MV-4-11 (cell line): Measurements from ENCODE around the gene SRP68.
"Not testable (repeated sequence)": the region's sequence is repeated elsewhere in the genome, so short reads cannot be mapped to it uniquely, and the experiment has no call there.

Source experiments
- DNase-seq: peaks from one replicate; lab custom pipeline; 2025; lab: John Stamatoyannopoulos, UW

The SRP68 gene

GRCh38 chr17:76046064-76046463 is 26.3 kb downstream of the SRP68 start:
- no peak for DNase-seq

DNA sequence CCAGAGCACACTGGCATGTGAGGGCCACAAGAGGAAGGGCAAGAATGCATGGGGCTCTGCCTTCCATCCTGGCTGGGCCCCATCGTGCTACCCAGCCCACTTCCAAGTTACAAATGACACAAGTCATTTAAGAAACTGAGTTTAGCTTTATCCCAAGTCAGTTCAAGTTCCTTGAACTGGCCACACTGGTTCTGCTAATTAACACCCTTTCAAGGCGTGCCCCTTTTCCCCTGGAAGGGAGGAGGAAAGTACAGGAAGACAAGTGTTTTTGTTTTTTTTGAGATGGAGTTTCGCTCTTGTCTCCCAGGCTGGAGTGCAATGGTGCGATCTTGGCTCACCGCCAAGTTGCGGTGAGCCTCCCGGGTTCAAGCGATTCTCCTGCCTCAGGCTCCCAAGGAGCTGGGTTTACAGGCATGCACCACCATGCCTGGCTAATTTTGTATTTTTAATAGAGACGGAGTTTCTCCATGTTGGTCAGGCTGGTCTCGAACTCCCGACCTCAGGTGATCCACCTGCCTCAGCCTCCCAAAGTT is 27.8 kb downstream of the SRP68 start:
- DNase-seq, result not testable (repeated sequence)

GRCh38 chr17:76042868-76043267 is 29.4 kb downstream of the SRP68 start:
- not testable (repeated sequence) for DNase-seq

GRCh38 chr17:76040376-76040775 is 31.9 kb downstream of the SRP68 start:
- no peak for DNase-seq

DNA sequence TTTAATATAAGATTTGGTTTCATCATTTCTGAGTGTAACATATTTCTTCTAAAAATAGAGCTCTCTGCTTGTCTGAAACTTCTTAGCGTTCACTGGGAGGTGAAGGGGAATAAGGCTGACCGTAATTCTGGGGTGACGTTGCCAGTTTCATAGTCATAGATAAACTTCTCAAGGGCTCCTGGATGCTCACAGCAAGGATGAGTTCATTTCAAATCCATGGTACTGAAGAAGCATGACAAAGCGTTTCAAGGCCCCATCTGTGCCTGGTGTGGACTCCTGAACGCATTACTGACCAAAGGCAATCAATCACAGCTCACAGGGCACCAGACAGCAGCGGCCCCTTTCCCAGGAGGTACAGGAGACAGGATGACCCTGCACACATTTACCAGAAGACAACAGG is 33.2 kb downstream of the SRP68 start:
- no peak for DNase-seq

DNA sequence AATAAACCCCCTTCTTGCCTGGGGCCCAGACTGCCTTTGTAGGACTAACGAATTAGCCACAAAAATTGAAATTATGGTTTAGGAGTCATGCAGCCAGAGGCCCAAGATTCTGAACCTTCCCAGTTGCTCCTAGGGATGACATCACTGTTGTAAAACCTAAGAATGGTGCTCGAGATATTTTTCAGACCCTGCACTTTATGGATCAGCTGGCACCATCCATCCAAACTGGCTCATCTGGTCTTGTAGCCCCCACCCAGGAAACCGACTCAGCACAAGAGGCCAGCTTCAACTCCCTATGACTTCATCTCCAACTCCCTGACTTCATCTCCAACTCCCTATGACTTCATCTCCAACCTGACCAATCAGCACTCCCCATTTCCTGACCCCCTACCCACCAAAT is 34.3 kb downstream of the SRP68 start:
- DNase-seq, result no peak

DNA sequence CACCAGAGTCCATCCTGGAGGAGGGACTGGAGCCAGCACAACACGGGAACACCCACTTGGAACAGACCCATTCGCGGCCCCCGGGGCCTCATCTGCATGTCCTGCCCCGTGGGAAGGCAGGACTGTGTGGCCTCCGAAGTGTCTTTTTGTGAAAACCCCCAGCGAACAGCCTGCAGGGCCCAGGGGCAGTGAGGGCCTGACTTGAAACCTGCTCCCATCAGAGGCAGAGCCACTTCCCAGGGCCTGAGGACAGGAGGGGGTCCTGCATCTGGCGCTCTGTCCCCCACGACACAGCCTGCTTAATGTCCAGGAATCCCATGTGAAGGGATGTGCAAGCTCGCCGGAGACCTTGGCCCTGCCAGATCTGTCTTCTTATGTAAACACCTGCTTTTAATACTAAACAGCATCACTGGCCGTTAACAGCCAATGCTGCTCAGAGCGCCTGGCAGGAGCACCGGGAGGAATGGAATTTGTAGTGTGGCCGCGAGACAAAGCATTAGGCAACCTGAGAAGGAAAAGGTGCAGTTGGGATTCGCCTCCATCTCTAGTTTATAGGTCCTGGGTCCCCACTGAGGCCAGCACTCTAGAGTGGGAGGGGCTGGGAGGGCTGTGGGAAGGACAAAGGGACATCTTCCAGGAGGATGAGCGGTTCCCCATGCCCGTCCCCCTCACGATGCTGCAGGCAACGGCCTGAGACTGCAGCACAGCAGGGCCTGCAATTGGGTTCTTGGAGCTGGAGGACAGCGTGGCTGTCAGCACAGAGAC is 35.6 kb downstream of the SRP68 start:
- DNase-seq, result no peak

GRCh38 chr17:76034428-76035350 is 37.6 kb downstream of the SRP68 start:
- no peak for DNase-seq

DNA sequence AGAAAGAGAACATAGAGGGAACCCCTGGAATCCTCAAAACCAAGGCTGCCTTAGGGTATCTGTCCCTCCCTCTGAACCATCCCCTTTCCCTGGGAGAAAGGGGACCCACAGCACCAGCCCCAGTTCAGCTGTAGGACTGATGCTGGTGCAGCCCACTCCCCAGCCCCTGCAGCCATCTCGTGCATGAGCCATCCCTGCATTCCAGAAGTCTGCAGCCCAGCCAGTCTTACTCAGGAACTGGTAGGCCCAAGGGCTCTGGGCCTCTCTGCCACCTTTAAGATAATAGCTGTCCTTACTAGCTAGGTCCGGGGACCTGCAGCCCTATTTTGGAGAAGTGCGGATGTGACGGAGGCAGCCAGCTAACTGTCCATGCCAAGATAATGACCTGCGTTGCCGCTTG is 39.2 kb downstream of the SRP68 start:
- DNase-seq, result no peak

- DNase-seq, result no peak
Observed at GRCh38 chr17:76032780-76033108, 39.6 kb downstream of the SRP68 start.

- no peak for DNase-seq
Observed at GRCh38 chr17:76032073-76032779, 40.1 kb downstream of the SRP68 start.

DNA sequence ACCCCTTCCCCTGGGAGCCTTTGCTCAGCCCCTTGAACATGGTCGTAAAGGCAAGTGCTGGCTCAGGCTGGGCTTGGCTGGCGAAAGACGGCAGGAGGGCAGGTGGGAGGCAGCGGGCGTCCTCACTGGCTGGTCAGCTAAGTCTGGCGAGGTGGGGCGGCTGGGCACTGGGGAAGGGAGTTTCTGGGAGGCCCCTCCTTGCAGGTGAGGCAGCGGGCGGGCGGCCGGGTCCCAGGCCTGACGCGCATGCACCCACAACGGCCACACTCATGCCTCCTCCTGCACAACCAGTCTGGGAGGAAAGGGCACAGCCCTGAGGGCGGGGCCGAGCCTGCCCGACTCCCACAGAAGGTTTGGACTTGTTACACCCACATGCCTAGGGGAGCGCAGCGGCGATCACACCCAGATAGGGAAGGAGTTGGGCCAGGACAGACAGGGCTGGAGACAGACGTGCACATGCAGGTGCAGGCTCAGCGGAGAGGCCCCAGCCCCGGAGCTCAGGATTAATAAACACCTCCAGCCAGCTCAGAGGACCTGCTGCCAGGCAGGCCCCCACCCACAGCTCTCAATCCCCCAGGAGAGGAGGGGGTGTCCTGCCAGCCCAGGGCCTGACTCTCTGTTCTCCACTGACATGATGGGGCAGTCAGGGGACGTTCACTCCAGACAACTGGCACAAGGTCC is 45.0 kb downstream of the SRP68 start, which contains the start of gene EVPL:
EVPL (minus strand) TSS at position 148 of the 681 bp plus-strand sequence; CDS start at position 40, 108 bp downstream.
- no peak for DNase-seq

DNA sequence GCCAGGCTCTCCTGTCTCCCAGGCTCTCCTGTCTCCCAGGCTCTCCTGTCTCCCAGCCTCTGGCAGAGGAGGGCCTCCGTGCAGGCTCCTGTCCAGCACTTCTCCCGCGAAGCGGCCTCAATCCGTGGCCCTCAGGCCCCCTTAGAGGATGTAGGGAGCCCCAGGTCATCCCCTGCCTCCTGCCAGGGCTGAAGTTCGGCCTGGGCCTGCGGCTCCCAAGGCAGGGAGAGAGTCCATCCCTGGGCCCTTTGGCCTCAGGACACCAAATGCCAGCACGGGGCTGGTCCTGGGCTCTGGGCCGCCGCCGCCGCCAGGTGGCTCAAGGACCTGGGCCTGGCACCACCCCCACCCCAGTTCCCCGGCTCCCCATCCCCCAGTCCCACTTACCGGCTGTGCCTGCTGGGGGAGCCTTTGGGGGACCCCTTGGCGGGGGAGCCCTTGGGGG is 45.6 kb downstream of the SRP68 start:
- no peak for DNase-seq

DNA sequence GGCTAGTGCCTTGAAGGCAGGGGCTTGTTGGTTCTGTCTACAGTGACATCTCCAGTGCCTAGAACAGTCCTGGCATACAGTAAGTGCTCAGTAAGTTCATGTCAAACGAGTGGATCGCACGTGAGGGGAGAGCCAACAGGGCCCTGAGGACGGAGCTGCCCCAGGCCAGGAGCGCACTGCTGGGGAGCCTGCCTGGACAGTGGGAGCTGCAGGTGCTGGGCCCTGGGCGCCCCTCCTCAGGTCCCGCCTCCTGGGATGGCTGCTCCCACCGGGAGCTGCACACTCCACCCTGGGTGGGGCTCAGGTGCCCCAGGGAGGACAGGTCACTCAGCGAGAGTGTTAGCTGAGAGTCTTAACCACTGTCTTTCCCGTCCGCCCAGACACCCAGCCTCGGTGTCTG is 47.0 kb downstream of the SRP68 start:
- DNase-seq, result no peak

- no peak for DNase-seq
Observed at GRCh38 chr17:76024353-76024752, 48.0 kb downstream of the SRP68 start.

GRCh38 chr17:76023900-76024237 is 48.4 kb downstream of the SRP68 start:
- no peak for DNase-seq

DNA sequence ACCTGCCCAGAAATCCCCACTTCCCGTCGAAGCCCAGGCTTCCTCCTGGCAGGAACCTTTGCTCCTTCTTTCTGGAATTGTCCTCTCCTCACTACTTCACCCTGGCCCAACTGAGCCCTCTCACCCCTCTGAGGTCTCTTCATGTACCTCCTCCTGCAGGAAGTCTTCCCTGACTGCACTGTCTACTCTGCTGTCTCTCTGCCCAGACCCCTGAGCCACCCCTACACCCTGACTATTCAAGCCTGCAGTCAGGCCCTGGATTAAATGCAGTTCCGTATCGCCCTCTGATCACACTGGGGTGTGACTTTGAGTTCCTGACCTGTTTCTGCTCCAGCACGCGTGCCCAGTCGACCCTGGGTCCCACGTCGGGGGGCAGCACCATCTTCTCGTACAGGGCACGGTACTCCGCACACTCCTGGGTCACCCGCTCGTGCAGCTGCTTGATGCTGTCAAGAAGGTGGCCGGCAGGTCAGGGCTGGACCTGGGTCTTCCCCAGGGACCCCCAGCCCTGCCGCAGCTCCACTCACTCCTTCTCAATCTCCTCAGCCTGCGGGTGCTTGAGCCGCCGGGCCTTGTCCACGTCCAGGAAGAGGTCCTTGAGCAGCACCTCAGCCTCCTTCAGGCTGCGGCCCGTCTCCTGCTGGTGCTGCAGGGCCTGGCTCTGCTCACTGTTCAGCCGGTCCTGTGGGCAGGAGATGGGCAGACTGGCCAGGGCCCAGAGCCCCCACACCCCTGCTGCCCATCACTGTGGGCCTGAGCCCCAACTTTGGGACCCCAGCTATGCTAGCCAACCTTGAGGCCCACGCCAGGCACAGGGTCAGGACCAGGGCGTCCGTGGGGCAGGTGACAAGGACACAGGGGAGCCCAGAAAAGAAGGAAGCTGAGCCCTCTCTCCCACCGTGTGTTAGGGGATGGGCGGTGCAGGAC is 49.1 kb downstream of the SRP68 start:
- DNase-seq, result no peak

GRCh38 chr17:76022285-76022684 is 50.0 kb downstream of the SRP68 start:
- DNase-seq, result no peak

GRCh38 chr17:76019833-76020467 is 52.4 kb downstream of the SRP68 start:
- DNase-seq, result no peak

GRCh38 chr17:76018801-76019200 is 53.5 kb downstream of the SRP68 start:
- no peak for DNase-seq
